Measurements from ENCODE around the gene C20orf96. TPM values are rescaled to one million over a fixed set of nuclear protein-coding genes. Genes with fewer than 3 reads are reported as not detected.
"Not testable (repeated sequence)": the region's sequence is repeated elsewhere in the genome, so short reads cannot be mapped to it uniquely, and the experiment has no call there.

Gene C20orf96
- total RNA-seq, 1 donor from 2014 or later: 8.8 TPM

DNA sequence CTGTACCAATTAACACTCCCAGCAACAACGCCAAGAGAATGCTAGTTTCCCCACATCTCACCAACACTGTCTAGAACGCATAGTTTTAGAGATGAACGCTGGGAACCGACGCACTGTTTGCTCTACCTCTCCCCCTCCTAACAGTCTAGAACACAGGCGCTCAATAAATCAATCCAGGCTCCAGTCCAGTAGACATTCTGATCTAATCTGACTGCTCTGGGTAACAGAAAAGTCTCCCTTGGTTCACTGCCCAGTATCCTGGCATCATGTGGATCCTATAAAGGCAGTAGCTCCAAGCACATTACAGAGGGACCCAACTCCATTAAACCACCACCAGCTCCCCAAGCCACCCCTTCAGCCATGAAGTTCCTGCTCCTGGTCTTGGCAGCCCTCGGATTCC lies 33.1 kb downstream of the C20orf96 start, which contains the start of gene DEFB132:
TSS of gene DEFB132 (plus strand) at position 306 of the 400 bp plus-strand sequence. CDS start at position 361, 55 bp downstream.
- TF ChIP-seq CTCF (IDR thresholded peaks at IDR 0.05): no peak
- no peak within 1 kb of the TSS for H3K4me3 ChIP-seq
- peaks cover 6% of the 10 kb centered on the region for H3K27me3 ChIP-seq
- intact Hi-C loops (cut with DNase I): no loop called here
- H3K36me3 ChIP-seq: no peaks in the 10 kb centered on the region
- H3K27ac ChIP-seq: no peak within 1 kb of the TSS
- ATAC-seq (no peak), DNase-seq (no peak)
- H3K9me3 ChIP-seq: no peaks in the 10 kb centered on the region
- no peaks in the 10 kb centered on the region for H3K4me1 ChIP-seq

- H3K27ac ChIP-seq; H3K4me3 ChIP-seq; H3K9me3 ChIP-seq; intact Hi-C loops (cut with DNase I); H3K36me3 ChIP-seq; H3K27me3 ChIP-seq; H3K4me1 ChIP-seq; ATAC-seq; DNase-seq: not testable (repeated sequence)
Measured at GRCh38 chr20:253447-253846, 37.1 kb downstream of the C20orf96 start.

- TF ChIP-seq CTCF (IDR thresholded peaks at IDR 0.05): no peak
- no peak for DNase-seq
Measured at GRCh38 chr20:252801-253200, 37.7 kb downstream of the C20orf96 start.

DNA sequence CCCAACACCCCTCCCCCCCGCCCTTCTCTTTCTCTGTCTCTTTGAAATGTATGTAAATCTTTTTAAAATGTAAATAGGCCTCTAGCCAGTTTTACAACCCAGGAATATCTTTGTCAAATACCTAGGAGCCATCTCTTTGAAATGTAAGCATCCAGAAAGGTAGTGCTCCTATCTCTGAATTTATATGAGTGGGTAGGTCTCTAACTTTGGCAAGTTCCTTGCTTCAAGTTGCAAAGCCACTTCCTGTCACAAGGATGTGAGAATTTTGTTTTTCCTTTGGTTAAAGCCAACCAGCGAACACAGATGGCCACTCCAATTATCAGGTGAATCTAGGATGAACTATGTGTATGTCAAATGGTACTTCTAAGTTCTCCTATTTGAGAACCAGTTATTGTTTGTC lies 39.2 kb downstream of the C20orf96 start:
- Histone ChIP-seq H3K4me3 (no peak overlapping the region), H3K27ac (no peak overlapping the region), H3K36me3 (no peaks in the 10 kb centered on the region), H3K9me3 (no peaks in the 10 kb centered on the region), H3K27me3 (peaks cover 6% of the 10 kb centered on the region), H3K4me1 (no peaks in the 10 kb centered on the region)
- ATAC-seq: no peak
- no peak for TF ChIP-seq CTCF (IDR thresholded peaks at IDR 0.05)
- intact Hi-C loops (cut with DNase I): no loop called here
- no peak for DNase-seq

More at GRCh38 chr20:252801-253200, 37.7 kb downstream of the C20orf96 start:
- H3K27me3 ChIP-seq: peaks cover 6% of the 10 kb centered on the region
- ATAC-seq: no peak
- H3K27ac ChIP-seq: no peak overlapping the region
- no peaks in the 10 kb centered on the region for H3K4me1 ChIP-seq
- no peaks in the 10 kb centered on the region for H3K9me3 ChIP-seq
- no peak overlapping the region for H3K4me3 ChIP-seq
- H3K36me3 ChIP-seq: no peaks in the 10 kb centered on the region
- intact Hi-C loops (cut with DNase I): no loop called here

GRCh38 chr20:242905-243304 lies 47.6 kb downstream of the C20orf96 start:
- H3K4me3 ChIP-seq: no peak overlapping the region
- H3K4me1 ChIP-seq: peaks cover 4% of the 10 kb centered on the region
- ATAC-seq (no peak), DNase-seq (no peak)
- H3K36me3 ChIP-seq: no peaks in the 10 kb centered on the region
- no peaks in the 10 kb centered on the region for H3K9me3 ChIP-seq
- H3K27ac ChIP-seq: no peak overlapping the region
- H3K27me3 ChIP-seq: no peaks in the 10 kb centered on the region
- intact Hi-C loops (cut with DNase I): no loop called here
- no peak for TF ChIP-seq CTCF (IDR thresholded peaks at IDR 0.05)

DNA sequence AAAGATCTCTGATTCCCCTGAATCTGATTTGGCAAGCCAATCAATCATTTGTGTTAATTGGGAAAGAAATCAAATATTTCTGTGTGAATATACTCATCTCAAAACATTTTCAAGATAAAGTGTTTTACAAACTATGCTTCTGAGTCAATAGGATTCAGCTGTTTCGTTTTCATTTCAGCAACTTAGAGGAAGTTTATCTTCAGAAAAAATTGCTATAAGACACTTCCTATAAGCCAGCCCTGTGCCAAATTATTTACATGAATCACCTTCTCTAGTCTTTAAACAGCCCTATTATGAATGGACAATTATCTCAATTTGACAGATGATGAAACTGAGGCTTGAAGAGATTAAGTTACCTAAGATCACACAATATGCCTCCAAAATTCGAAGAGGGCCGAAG lies 52.6 kb downstream of the C20orf96 start:
- DNase-seq (no peak), ATAC-seq (peak; percentile 17)
- peaks cover 9% of the 10 kb centered on the region for H3K4me1 ChIP-seq
- H3K27me3 ChIP-seq: no peaks in the 10 kb centered on the region
- H3K27ac ChIP-seq: peak overlapping the region; percentile 42
- peak overlapping the region; percentile 29 for H3K4me3 ChIP-seq
- intact Hi-C loops (cut with DNase I): no loop called here
- TF ChIP-seq CTCF (IDR thresholded peaks at IDR 0.05): no peak
- no peaks in the 10 kb centered on the region for H3K36me3 ChIP-seq
- no peaks in the 10 kb centered on the region for H3K9me3 ChIP-seq

Measured in upper lobe of right lung (tissue), 1 donor.